Glomerular visceral epithelial cell (primary cell): ENCODE measurements around the gene KDELR3.
"Not testable (repeated sequence)": the region's sequence is repeated elsewhere in the genome, so short reads cannot be mapped to it uniquely, and the experiment has no call there.

Experiments used
- DNase-seq: peaks from one replicate; pipeline ENCODE4 v3.0.0-alpha.2; 2016; ENCODE audit errors: extremely low spot score

Gene KDELR3

GRCh38 chr22:38456841-38457699, 10.8 kb upstream of the KDELR3 start:
- no peak for DNase-seq

- no peak for DNase-seq
Observed at GRCh38 chr22:38460426-38460840, 7.5 kb upstream of the KDELR3 start.

- DNase-seq: no peak
Observed at GRCh38 chr22:38461057-38461413, 6.9 kb upstream of the KDELR3 start.

- DNase-seq: peak; percentile 79
Observed at GRCh38 chr22:38461414-38462081, 6.3 kb upstream of the KDELR3 start.

- no peak for DNase-seq
Observed at GRCh38 chr22:38462960-38463784, 4.7 kb upstream of the KDELR3 start.

- DNase-seq: no peak
Observed at GRCh38 chr22:38464992-38465672, 2.8 kb upstream of the KDELR3 start.

GRCh38 chr22:38465673-38466490, 2.0 kb upstream of the KDELR3 start:
- DNase-seq: no peak

GRCh38 chr22:38467438-38467903, 425 bp upstream of the KDELR3 start:
- DNase-seq: no peak

- DNase-seq: no peak
Observed at GRCh38 chr22:38468443-38469305, 778 bp downstream of the KDELR3 start.

- no peak for DNase-seq
Observed at GRCh38 chr22:38469306-38469781, 1.4 kb downstream of the KDELR3 start.

GRCh38 chr22:38470179-38470578, 2.3 kb downstream of the KDELR3 start:
- not testable (repeated sequence) for DNase-seq

- no peak for DNase-seq
Observed at GRCh38 chr22:38471237-38471636, 3.3 kb downstream of the KDELR3 start.

- no peak for DNase-seq
Observed at GRCh38 chr22:38474003-38474607, 6.2 kb downstream of the KDELR3 start.

- DNase-seq: no peak
Observed at GRCh38 chr22:38477585-38477984, 9.7 kb downstream of the KDELR3 start.

GRCh38 chr22:38479096-38479837, 11.4 kb downstream of the KDELR3 start:
- peak; percentile 67 for DNase-seq

GRCh38 chr22:38481162-38481870, 13.4 kb downstream of the KDELR3 start:
- no peak for DNase-seq

GRCh38 chr22:38481871-38482332, 14.0 kb downstream of the KDELR3 start:
- no peak for DNase-seq
